Measurements from ENCODE around the gene RINL. TPM values are rescaled to one million over a fixed set of nuclear protein-coding genes. Genes with fewer than 3 reads are reported as not detected.

The RINL gene
- polyA plus RNA-seq, 1 donor (not counting 4 experiments of a cell fraction or from before 2014, with no cell fraction given), result 6.3 TPM

- no peaks in the 10 kb centered on the region for H3K79me2 ChIP-seq (ENCODE audit: control insufficient read depth, insufficient read depth, low read length)
- FAIRE-seq (no peak), DNase-seq (ENCODE audit: low read depth, low spot score) (no peak)
- no peaks in the 10 kb centered on the region for H3K9me3 ChIP-seq (ENCODE audit: control insufficient read depth, low read depth, low read length)
- dilution Hi-C loops (cut with MboI; ENCODE audit: extremely low pct_ligation_motif_present, low sequenced_read_pairs), result no loop called here
- no peak overlapping the region for H3K27ac ChIP-seq (ENCODE audit: control insufficient read depth, insufficient read depth, low read length)
- H3K36me3 ChIP-seq (ENCODE audit: control insufficient read depth in 2 of 2, extremely low read depth in 1 of 2, insufficient read depth in 2 of 2, low read length in 2 of 2), result peaks cover 4 to 5% of the 10 kb centered on the region in 2 experiments
- H3K4me2 ChIP-seq (ENCODE audit: control insufficient read depth, extremely low read depth, insufficient read depth, low read depth, low read length), result no peak overlapping the region
- H3K9ac ChIP-seq (ENCODE audit: control insufficient read depth, extremely low read depth, insufficient read depth, low read length), result no peak overlapping the region
- H3K4me1 ChIP-seq (ENCODE audit: control insufficient read depth, extremely low read depth, insufficient read depth, low read length), result no peaks in the 10 kb centered on the region
- no peak overlapping the region for H3K4me3 ChIP-seq (ENCODE audit: control insufficient read depth in 2 of 3, extremely low read depth in 1 of 3, insufficient read depth in 2 of 3, low read depth in 1 of 3, low read length in 3 of 3)
- TF ChIP-seq EZH2 (IDR thresholded peaks at IDR 0.05; ENCODE audit: low read length) (no peak), CTCF (optimal IDR thresholded peaks at IDR 0.05 in 1 of 3, IDR thresholded peaks at IDR 0.05 in 1 of 3, conservative IDR thresholded peaks at IDR 0.05 in 1 of 3; ENCODE audit: extremely low read depth in 1 of 3, insufficient read depth in 2 of 3, low read length in 3 of 3) (no peak)
- no peak overlapping the region for H2AFZ ChIP-seq (ENCODE audit: control insufficient read depth, low read length)
- no peaks in the 10 kb centered on the region for H3K9me1 ChIP-seq (ENCODE audit: control insufficient read depth, extremely low read depth, insufficient read depth, low read length)
- H3K27me3 ChIP-seq (ENCODE audit: control insufficient read depth, extremely low read depth, insufficient read depth, low read length), result no peaks in the 10 kb centered on the region
- no peaks in the 10 kb centered on the region for H4K20me1 ChIP-seq (ENCODE audit: control insufficient read depth, extremely low read depth, insufficient read depth, low read length)
Measured at GRCh38 chr19:38911388-38912001, 33.4 kb upstream of the RINL start.

DNA sequence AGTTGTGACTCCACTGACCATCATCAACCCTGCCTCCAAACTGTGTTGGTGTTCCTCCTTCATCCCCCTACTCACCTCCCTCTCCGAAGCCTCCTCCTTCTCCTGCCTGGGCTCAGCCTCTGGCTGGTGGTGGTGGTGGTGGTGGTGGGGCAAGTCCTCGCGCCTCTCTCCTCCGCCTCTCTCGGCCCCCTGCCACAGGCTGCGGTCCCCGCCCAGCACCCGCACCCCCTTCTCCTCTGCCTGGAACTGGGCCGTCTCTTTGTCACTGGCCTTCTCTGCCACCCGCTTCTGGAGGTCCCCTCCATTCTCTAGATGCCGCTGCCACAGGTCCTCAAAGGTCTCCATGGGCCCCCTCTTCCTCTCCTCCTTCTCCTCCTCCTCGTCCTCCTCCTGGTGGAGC is 32.4 kb upstream of the RINL start:
- Histone ChIP-seq H3K79me2 (ENCODE audit: control insufficient read depth, insufficient read depth, low read length) (no peaks in the 10 kb centered on the region), H3K36me3 (ENCODE audit: control insufficient read depth in 2 of 2, extremely low read depth in 1 of 2, insufficient read depth in 2 of 2, low read length in 2 of 2) (peaks cover 4 to 5% of the 10 kb centered on the region in 2 experiments), H3K4me2 (ENCODE audit: control insufficient read depth, extremely low read depth, insufficient read depth, low read depth, low read length) (no peak overlapping the region), H3K9me3 (ENCODE audit: control insufficient read depth, low read depth, low read length) (no peaks in the 10 kb centered on the region), H4K20me1 (ENCODE audit: control insufficient read depth, extremely low read depth, insufficient read depth, low read length) (no peaks in the 10 kb centered on the region), H3K4me1 (ENCODE audit: control insufficient read depth, extremely low read depth, insufficient read depth, low read length) (no peaks in the 10 kb centered on the region), H3K4me3 (ENCODE audit: control insufficient read depth in 2 of 3, extremely low read depth in 1 of 3, insufficient read depth in 2 of 3, low read depth in 1 of 3, low read length in 3 of 3) (no peak overlapping the region), H2AFZ (ENCODE audit: control insufficient read depth, low read length) (no peak overlapping the region), H3K27ac (ENCODE audit: control insufficient read depth, insufficient read depth, low read length) (no peak overlapping the region), H3K9ac (ENCODE audit: control insufficient read depth, extremely low read depth, insufficient read depth, low read length) (no peak overlapping the region), H3K27me3 (ENCODE audit: control insufficient read depth, extremely low read depth, insufficient read depth, low read length) (no peaks in the 10 kb centered on the region), H3K9me1 (ENCODE audit: control insufficient read depth, extremely low read depth, insufficient read depth, low read length) (no peaks in the 10 kb centered on the region)
- DNase-seq (ENCODE audit: low read depth, low spot score) (no peak), FAIRE-seq (no peak)
- dilution Hi-C loops (cut with MboI; ENCODE audit: extremely low pct_ligation_motif_present, low sequenced_read_pairs), result no loop called here
- TF ChIP-seq CTCF (optimal IDR thresholded peaks at IDR 0.05 in 1 of 3, IDR thresholded peaks at IDR 0.05 in 1 of 3, conservative IDR thresholded peaks at IDR 0.05 in 1 of 3; ENCODE audit: extremely low read depth in 1 of 3, insufficient read depth in 2 of 3, low read length in 3 of 3) (no peak), EZH2 (IDR thresholded peaks at IDR 0.05; ENCODE audit: low read length) (no peak)
